ENCODE data around the gene THSD4.
"Not testable (repeated sequence)": the region's sequence is repeated elsewhere in the genome, so short reads cannot be mapped to it uniquely, and the experiment has no call there.

THSD4 gene

DNA sequence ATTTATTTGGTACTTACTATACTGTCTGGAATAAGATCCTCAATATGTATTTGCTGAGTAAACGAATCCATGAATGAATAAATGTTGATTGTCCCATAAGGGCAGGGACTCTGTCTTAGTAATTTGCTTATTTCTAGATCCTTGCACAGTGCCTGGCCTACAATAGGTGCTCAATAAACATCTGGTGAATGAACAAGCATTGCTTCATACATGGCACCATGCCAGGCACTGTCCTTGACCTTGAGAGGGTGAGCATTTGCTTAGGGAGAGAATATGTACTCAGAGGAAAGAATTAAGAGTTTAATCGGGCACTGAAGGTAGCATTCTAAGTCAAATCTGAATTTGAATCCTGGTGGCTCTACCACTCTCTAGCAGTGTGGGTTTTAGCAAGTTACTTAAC, 282.1 kb downstream of the THSD4 start:
- CTCF ChIA-PET, result no interaction called here
- TF ChIP-seq, protein P1, sequence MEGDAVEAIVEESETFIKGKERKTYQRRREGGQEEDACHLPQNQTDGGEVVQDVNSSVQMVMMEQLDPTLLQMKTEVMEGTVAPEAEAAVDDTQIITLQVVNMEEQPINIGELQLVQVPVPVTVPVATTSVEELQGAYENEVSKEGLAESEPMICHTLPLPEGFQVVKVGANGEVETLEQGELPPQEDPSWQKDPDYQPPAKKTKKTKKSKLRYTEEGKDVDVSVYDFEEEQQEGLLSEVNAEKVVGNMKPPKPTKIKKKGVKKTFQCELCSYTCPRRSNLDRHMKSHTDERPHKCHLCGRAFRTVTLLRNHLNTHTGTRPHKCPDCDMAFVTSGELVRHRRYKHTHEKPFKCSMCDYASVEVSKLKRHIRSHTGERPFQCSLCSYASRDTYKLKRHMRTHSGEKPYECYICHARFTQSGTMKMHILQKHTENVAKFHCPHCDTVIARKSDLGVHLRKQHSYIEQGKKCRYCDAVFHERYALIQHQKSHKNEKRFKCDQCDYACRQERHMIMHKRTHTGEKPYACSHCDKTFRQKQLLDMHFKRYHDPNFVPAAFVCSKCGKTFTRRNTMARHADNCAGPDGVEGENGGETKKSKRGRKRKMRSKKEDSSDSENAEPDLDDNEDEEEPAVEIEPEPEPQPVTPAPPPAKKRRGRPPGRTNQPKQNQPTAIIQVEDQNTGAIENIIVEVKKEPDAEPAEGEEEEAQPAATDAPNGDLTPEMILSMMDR (IDR thresholded peaks at IDR 0.05; ENCODE audit: control extremely low read depth, extremely low read depth, low read depth, missing control alignments), result no peak
- POLR2A ChIA-PET, result no interaction called here
- DNase-seq (ENCODE audit: extremely low spot score), result no peak

DNA sequence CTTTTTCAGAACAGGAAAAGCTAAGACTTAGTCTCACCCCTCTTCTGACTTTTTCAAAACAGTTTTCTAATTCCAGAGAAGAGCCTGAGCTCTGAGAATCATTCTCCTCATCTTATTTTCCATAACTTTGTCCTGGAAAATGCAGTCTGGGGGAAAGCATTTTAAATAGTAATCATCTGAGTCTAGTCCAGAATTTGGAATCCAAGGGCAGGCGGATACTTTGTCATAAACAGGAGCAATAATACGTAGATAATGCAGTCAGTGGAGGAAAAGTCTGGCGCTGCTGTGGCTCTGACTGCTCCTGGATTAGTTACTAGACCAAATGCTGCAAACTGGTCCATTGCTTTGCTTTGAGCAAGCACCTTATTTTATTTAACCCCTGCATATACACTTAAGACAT, 285.0 kb downstream of the THSD4 start:
- TF ChIP-seq, protein P1 (IDR thresholded peaks at IDR 0.05; ENCODE audit: control extremely low read depth, extremely low read depth, low read depth, missing control alignments), result no peak
- CTCF ChIA-PET, result interaction anchor here (1.3 to 1.4 kb wide), 2 partner anchors 13 to 23 kb away, joined by 3 read pairs; no protein-coding TSS in a partner anchor
- DNase-seq (ENCODE audit: extremely low spot score), result no peak
- POLR2A ChIA-PET, result no interaction called here

DNA sequence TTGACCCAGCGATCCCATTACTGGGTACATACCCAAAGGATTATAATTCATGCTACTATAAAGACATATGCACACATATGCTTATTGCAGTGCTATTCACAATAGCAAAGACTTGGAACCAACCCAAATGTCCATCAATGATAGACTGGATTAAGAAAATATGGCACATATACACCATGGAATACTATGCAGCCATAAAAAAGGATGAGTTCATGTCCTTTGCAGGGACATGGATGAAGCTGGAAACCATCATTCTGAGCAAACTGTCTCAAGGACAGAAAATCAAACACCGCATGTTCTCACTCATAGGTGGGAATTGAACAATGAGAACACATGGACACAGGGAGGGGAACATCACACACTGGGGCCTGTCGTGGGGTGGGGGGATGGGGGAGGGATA, 286.5 kb downstream of the THSD4 start:
- DNase-seq (ENCODE audit: extremely low spot score); POLR2A ChIA-PET: not testable (repeated sequence)
- CTCF ChIA-PET, result interaction anchor here (1.3 kb wide), 1 partner anchor 15 kb away, joined by 5 read pairs; no protein-coding TSS in a partner anchor

DNA sequence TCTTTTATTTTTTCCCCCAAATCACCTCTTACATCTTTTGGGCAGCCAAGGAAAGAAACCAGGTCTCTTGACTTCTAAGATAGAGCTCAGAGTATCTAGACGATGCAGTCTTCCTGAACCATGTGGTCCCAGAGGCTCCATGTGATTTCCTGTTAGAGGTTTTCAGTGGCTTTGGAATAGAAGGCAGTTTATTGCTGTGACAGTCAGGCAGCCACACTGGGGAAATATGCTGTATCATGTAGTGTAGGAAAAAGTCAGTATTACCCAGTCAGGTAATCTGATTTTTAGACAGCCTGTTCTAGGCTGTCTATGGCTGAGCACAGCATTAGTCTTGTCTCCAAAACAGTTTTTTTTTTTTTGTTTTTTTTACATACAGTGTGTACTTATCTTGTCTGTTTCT, 294.3 kb downstream of the THSD4 start:
- CTCF ChIA-PET, result no interaction called here

DNA sequence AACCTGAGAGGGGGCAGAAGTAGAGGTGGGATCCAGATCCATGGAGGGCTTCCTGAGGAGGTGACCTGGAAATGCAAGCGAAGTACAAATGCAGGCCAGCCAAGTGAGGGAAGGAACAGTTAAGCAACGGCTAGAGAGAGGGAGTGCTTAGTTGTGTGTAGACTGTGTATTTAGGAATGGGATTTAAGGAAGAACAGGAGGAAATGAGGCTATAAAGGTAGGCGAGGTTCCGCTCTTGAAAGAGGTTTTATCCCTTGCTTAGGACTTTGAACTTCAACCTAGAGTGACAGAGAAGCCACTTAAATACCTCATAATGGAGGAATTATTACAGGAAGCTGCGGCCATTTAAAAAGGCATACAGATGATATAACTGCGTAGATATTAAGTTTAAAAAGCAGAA, 295.1 kb downstream of the THSD4 start:
- TF ChIP-seq, protein P1 (IDR thresholded peaks at IDR 0.05; ENCODE audit: control extremely low read depth, extremely low read depth, low read depth, missing control alignments), result no peak
- no peak for DNase-seq (ENCODE audit: extremely low spot score)
- ChIA-PET POLR2A (no interaction called here), CTCF (no interaction called here)

More for the DNA sequence above, 294.3 kb downstream of the THSD4 start:
- POLR2A ChIA-PET, result no interaction called here
- DNase-seq (ENCODE audit: extremely low spot score), result no peak
- TF ChIP-seq, protein P1 (IDR thresholded peaks at IDR 0.05; ENCODE audit: control extremely low read depth, extremely low read depth, low read depth, missing control alignments), result no peak

DNA sequence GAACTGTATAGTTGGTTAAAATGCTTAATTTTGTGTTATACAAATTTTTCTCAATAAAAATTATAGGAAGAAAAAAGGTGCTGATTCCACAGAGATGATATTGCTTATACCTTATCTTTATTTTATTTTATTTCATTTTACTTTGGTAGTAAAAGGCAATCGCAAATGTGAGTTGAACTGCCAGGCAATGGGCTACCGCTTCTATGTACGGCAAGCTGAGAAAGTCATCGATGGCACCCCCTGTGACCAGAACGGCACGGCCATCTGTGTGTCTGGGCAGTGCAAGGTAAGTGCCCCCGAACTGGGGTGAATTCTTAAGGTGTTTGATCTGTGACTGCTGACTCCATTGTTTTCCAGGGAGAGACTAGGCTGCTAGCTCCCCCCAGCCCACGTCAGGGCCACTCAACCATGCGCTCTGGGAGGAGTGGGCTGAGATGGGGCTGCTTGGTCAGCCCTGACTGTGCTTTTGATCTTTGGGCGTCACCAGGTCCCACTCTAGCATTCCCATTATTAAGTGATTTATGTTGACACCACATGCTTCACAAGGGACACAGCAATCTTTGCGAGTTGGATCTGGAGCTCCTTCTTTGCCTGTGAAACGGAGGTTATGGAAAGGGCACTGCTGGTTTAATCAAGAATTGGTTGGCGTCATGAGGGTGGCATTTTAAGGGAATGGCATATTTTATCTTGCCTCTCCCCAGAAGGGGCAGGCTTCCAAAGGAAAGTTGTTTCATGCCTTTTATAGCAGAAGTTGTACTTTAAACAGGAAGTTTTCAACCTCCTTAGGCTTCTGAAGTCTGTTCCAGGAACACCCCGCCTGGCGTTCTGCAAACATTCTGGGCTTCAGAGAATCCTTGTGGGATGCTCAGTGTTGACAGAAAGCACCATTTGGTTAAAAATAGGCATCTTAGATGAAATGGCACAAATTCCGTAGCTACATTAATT, 296.5 kb downstream of the THSD4 start:
- no peak for DNase-seq (ENCODE audit: extremely low spot score)
- POLR2A ChIA-PET, result no interaction called here
- CTCF ChIA-PET, result interaction anchor here (1.2 to 1.8 kb wide), 3 partner anchors 13 to 587 kb away, joined by 3 to 5 read pairs (median 3); no protein-coding TSS in a partner anchor
- TF ChIP-seq, protein P1 (IDR thresholded peaks at IDR 0.05; ENCODE audit: control extremely low read depth, extremely low read depth, low read depth, missing control alignments), result no peak

DNA sequence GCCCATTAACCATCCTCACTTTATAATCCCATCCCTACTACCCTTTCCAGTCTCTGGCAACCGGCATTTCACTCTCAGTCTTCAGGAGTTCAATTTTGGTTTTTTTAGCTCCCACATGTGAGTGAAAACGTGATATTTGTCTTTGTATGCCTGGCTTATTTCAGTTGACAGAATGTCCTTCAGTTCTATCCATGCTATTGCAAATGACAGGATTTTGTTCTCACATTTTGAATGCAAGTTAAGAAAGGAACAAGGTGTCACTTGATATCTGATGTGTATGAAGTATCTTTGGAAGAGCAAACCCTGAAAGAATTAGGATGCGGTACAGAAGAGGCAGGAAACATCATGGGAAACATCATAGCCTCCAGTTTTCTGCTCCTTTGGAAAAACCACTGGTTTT, 298.1 kb downstream of the THSD4 start:
- TF ChIP-seq, protein P1 (IDR thresholded peaks at IDR 0.05; ENCODE audit: control extremely low read depth, extremely low read depth, low read depth, missing control alignments), result no peak
- DNase-seq (ENCODE audit: extremely low spot score), result no peak
- ChIA-PET CTCF (no interaction called here), POLR2A (no interaction called here)

Data from GM10248 (cell line).